Measurements from ENCODE around the gene TCEANC2.
"Not testable (repeated sequence)": the region's sequence is repeated elsewhere in the genome, so short reads cannot be mapped to it uniquely, and the experiment has no call there.

The TCEANC2 gene

DNA sequence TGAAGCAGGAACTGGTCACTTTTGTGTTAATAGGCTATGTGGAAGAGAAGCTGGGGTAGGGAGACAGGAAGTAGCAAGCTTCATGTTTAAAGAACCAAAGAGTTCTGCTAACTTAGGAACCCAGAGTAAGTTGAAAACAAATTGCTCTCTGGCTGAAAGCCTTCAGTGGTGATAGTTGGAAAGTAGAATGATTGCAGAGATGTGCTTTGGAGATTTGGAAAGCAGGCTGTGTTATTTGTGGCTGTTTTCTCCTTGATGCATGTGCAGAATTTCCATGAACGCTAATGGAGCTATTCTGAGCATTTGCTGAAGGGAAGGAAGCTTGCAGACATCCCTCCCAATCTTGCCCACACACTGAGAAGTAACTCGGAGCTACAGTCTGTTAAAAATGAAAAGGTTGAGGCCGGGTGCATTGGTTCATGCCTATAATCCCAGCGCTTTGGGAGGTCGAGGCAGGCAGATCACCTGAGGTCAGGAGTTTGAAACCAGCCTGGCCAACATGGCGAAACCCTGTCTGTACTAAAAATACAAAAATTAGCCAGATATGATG, 45.7 kb downstream of the TCEANC2 start:
- no peak for DNase-seq (ENCODE audit: low read depth)
- TF ChIP-seq, protein P1, sequence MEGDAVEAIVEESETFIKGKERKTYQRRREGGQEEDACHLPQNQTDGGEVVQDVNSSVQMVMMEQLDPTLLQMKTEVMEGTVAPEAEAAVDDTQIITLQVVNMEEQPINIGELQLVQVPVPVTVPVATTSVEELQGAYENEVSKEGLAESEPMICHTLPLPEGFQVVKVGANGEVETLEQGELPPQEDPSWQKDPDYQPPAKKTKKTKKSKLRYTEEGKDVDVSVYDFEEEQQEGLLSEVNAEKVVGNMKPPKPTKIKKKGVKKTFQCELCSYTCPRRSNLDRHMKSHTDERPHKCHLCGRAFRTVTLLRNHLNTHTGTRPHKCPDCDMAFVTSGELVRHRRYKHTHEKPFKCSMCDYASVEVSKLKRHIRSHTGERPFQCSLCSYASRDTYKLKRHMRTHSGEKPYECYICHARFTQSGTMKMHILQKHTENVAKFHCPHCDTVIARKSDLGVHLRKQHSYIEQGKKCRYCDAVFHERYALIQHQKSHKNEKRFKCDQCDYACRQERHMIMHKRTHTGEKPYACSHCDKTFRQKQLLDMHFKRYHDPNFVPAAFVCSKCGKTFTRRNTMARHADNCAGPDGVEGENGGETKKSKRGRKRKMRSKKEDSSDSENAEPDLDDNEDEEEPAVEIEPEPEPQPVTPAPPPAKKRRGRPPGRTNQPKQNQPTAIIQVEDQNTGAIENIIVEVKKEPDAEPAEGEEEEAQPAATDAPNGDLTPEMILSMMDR (IDR thresholded peaks at IDR 0.05; ENCODE audit: low read depth, low read length, missing control alignments) = no peak

DNA sequence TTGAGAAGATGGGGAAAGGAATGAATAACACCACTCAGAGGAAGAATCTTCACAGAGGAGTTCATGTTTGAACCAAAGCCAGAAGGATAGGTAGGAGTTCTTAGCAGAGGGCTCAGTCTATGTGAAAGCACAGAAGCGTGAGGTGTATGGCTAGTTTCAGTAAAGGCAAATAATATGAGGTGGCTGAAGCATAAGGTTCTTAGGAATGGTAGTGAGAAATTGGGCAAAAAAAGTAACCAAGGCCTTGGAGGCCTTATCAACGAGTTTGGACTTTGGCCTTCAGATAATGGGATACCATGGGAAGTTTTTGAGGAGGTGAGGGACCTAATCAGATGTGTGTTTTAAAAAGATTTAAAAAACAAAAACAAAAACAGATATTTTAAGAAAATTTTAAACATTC, 47.1 kb downstream of the TCEANC2 start:
- TF ChIP-seq, protein P1 (IDR thresholded peaks at IDR 0.05; ENCODE audit: low read depth, low read length, missing control alignments) = no peak
- H3K4me3 ChIP-seq (ENCODE audit: low read depth, low read length) = no peak overlapping the region
- no peak for DNase-seq (ENCODE audit: low read depth)

More for the DNA sequence above, 45.7 kb downstream of the TCEANC2 start:
- no peak overlapping the region for H3K4me3 ChIP-seq (ENCODE audit: low read depth, low read length)

DNA sequence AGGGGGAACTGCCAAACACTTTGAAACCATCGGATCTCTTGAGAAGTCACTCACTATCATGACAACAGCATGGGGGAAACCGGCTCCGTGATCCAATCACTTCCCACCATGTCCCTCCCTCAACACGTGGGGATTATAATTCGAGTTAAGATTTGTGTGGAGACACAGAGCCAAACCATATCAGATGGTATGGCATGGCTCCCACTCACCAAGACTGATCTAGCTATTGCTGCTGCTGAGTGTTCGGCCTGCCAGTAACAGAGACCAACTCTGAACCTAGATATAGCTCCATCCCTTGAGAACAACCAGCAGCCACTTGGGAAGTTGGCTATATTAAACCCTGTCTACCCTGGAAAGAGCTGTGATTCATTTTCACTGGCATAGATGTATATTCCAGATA, 50.0 kb downstream of the TCEANC2 start:
- TF ChIP-seq, protein P1 (IDR thresholded peaks at IDR 0.05; ENCODE audit: low read depth, low read length, missing control alignments) = no peak
- no peak for DNase-seq (ENCODE audit: low read depth)
- H3K4me3 ChIP-seq (ENCODE audit: low read depth, low read length) = no peak overlapping the region

DNA sequence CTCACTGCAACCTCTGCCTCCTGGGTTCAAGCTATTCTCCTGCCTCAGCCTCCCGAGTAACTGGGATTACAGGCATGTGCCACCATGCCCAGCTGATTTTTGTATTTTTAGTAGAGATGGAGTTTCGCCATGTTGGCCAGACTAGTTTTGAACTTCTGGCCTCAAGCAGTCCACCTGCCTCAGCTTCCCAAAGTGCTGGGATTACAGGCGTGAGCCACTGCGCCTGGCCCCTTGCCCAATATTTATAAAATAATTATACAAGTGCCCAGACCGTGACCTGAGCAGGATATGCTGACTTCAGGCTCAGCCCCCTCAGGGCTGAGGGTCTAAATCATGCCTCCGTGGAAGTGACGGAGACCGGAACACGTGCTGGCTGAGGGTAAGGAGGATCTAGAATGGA, 51.2 kb downstream of the TCEANC2 start:
- not testable (repeated sequence) for DNase-seq (ENCODE audit: low read depth); H3K4me3 ChIP-seq (ENCODE audit: low read depth, low read length)

DNA sequence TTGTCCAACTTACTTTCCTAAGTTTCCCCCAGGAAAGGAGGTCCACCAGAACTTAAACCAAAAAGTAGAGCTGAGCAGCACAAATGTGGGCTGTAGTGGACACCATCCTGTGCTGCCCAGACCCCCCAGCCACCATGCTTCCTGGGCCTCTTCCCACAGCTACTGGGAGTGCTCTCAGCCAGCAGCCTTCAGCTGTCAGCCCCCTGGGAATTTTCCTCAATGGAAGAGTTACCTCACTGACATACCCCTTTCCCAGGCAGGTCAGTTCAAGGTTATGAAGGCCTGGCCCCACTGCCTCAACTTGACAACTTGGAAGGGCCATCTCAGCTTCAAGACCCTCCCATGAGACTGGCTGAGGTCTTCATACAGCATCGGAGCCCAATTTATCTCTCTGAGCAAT, 51.7 kb downstream of the TCEANC2 start:
- H3K4me3 ChIP-seq (ENCODE audit: low read depth, low read length) = no peak overlapping the region
- TF ChIP-seq, protein P1 (IDR thresholded peaks at IDR 0.05; ENCODE audit: low read depth, low read length, missing control alignments) = no peak
- no peak for DNase-seq (ENCODE audit: low read depth)

DNA sequence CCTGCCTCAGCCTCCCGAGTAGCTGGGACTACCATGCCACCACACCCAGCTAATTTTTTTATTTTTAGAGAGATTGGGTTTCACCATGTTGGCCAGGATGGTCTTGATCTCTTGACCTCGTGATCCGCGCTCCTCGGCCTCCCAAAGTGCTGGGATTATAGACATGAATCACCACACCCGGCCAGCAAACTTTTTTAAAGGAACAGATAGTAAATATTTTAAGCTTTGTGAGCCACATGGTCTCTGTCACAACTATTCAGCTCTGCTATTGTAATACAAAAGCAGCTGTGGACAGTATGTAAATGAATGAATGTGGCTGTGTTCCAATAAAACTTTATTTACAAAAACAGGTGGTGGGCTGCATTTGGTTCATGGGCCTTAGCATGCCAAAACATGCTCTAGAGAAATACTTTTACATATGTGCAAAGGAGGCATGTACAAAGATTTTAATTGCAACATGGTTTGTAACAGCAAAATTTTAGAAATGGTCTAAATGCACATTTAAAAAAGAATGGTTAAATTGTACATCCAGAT, 52.4 kb downstream of the TCEANC2 start:
- TF ChIP-seq, protein P1 (IDR thresholded peaks at IDR 0.05; ENCODE audit: low read depth, low read length, missing control alignments) = no peak
- DNase-seq (ENCODE audit: low read depth) = no peak
- H3K4me3 ChIP-seq (ENCODE audit: low read depth, low read length) = no peak overlapping the region

DNA sequence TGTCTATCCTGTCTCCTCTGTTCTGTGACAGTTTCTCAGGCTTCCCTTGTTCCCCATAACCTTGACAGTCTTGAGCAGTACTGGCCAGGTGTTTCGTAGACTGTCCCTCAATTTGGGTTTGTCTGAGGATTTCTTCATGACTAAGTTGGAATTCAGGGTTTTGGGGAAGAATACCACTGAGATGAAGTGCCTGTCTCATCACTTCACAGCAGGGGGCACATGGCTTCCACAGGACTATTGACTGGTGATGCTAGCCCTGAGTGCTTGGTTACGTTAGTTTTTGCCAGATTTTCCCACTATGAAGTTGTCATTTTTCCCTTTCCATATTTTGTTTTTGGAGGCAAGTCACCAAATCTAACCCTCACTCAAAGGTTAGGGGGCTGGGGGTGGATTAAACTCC, 53.7 kb downstream of the TCEANC2 start:
- TF ChIP-seq, protein P1 (IDR thresholded peaks at IDR 0.05; ENCODE audit: low read depth, low read length, missing control alignments) = no peak
- no peak overlapping the region for H3K4me3 ChIP-seq (ENCODE audit: low read depth, low read length)
- no peak for DNase-seq (ENCODE audit: low read depth)

All from GM12864 (cell line).